IMR-90 (cell line): ENCODE data around the gene SGSH.

Source experiments
- BHLHE40 ChIP-seq: fragments of 150-350 bp; IDR thresholded peaks from 2 replicates; pipeline ENCODE4 v1.6.1; 2016; ENCODE audit warnings: mild to moderate bottlenecking, low read depth, low read length
- FOS ChIP-seq: fragments of 150-350 bp; IDR thresholded peaks from 2 replicates; pipeline ENCODE4 v1.6.1; 2016; ENCODE audit warnings: low read depth, low read length
- MAZ ChIP-seq: IDR thresholded peaks from 2 replicates; pipeline ENCODE4 v1.6.1; 2012; ENCODE audit warnings: low read depth, mild to moderate bottlenecking, low read length, improper control_type of control experiment, moderate library complexity, borderline replicate concordance
- MXI1 ChIP-seq: IDR thresholded peaks from 2 replicates; pipeline ENCODE4 v1.6.1; 2012; ENCODE audit warnings: low read depth, mild to moderate bottlenecking, low read length, moderate library complexity, borderline replicate concordance
- POLR2A ChIP-seq: IDR thresholded peaks from 2 replicates; pipeline ENCODE4 v1.6.1; 2012; ENCODE audit warnings: mild to moderate bottlenecking, low read depth, low read length
- RAD21 ChIP-seq: IDR thresholded peaks from 2 replicates; pipeline ENCODE4 v1.6.1; 2012; ENCODE audit warnings: low read length, improper control_type of control experiment
- TF ChIP-seq, protein P1 (sequence below): conservative IDR thresholded peaks from 2 replicates; pipeline ENCODE4 v1.5.1; 2012; ENCODE audit warnings: mild to moderate bottlenecking, low read depth, low read length, improper control_type of control experiment
- TF ChIP-seq, protein P2 (sequence below): fragments of 150-350 bp; IDR thresholded peaks from 2 replicates; pipeline ENCODE4 v1.6.1; 2017; ENCODE audit warnings: mild to moderate bottlenecking, antibody characterized with exemption, low read length, low read depth

DNA sequence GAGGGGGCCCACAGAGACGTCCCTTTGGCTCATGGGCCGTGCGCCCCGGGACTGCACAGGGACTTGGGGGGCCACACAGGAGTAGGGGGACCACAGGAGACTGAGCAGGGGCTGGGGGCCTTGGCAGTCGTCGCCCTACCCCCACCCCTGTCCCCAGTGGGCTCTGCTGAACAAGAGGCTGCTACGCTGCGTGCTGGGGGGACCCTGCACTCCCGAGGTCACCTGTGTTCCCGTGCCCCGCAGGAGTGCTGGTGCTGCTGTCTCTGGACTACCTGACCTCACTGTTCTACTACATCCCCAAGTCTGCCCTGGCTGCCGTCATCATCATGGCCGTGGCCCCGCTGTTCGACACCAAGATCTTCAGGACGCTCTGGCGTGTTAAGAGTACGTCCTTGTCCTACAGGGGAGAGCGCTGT, 26.1 kb upstream of the SGSH start:
- TF ChIP-seq POLR2A = no peak
- TF ChIP-seq, protein P1, sequence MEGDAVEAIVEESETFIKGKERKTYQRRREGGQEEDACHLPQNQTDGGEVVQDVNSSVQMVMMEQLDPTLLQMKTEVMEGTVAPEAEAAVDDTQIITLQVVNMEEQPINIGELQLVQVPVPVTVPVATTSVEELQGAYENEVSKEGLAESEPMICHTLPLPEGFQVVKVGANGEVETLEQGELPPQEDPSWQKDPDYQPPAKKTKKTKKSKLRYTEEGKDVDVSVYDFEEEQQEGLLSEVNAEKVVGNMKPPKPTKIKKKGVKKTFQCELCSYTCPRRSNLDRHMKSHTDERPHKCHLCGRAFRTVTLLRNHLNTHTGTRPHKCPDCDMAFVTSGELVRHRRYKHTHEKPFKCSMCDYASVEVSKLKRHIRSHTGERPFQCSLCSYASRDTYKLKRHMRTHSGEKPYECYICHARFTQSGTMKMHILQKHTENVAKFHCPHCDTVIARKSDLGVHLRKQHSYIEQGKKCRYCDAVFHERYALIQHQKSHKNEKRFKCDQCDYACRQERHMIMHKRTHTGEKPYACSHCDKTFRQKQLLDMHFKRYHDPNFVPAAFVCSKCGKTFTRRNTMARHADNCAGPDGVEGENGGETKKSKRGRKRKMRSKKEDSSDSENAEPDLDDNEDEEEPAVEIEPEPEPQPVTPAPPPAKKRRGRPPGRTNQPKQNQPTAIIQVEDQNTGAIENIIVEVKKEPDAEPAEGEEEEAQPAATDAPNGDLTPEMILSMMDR = no peak
- TF ChIP-seq, protein P2, sequence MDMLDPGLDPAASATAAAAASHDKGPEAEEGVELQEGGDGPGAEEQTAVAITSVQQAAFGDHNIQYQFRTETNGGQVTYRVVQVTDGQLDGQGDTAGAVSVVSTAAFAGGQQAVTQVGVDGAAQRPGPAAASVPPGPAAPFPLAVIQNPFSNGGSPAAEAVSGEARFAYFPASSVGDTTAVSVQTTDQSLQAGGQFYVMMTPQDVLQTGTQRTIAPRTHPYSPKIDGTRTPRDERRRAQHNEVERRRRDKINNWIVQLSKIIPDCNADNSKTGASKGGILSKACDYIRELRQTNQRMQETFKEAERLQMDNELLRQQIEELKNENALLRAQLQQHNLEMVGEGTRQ = no peak
- no peak for TF ChIP-seq RAD21
- TF ChIP-seq BHLHE40 = no peak
- TF ChIP-seq MAZ = no peak
- no peak for TF ChIP-seq FOS
- TF ChIP-seq MXI1 = no peak
